HEK293T (cell line): Measurements from ENCODE around the gene ANGPTL2.

Source experiments
- CTCF ChIA-PET: fragments of 350-600 bp; formaldehyde crosslinking; extraction: SDS; loops from one replicate; lab custom pipeline; 2021; ENCODE audit warnings: antibody characterized with exemption, inconsistent platforms; lab: Yijun Ruan, JAX
- POLR2A ChIA-PET: fragments of 350-600 bp; formaldehyde crosslinking; extraction: SDS; loops from one replicate; lab custom pipeline; 2020; ENCODE audit warnings: antibody characterized with exemption, inconsistent platforms; lab: Yijun Ruan, JAX
- DNase-seq: peaks from one replicate; pipeline ENCODE4 v3.0.0; 2012; ENCODE audit warnings: mixed read lengths; ENCODE audit errors: extremely low spot score
- ARNT ChIP-seq: fragments of 450-650 bp; IDR thresholded peaks from 2 replicates; pipeline ENCODE4 v1.6.1; 2017; ENCODE audit warnings: mild to moderate bottlenecking
- BHLHE40 ChIP-seq: fragments of 450-650 bp; IDR thresholded peaks from 2 replicates; pipeline ENCODE4 v1.6.1; 2016; ENCODE audit warnings: mild to moderate bottlenecking, moderate library complexity, borderline replicate concordance
- CTBP1 ChIP-seq: fragments of 450-650 bp; IDR thresholded peaks from 2 replicates; pipeline ENCODE4 v1.6.1; 2016; ENCODE audit warnings: borderline replicate concordance
- ELF4 ChIP-seq: fragments of 450-650 bp; IDR thresholded peaks from 2 replicates; pipeline ENCODE4 v1.6.1; 2017; ENCODE audit warnings: antibody characterized with exemption
- FOXA1 ChIP-seq: fragments of 450-650 bp; IDR thresholded peaks from 2 replicates; pipeline ENCODE4 v1.6.1; 2016; ENCODE audit warnings: mild to moderate bottlenecking
- FOXK2 ChIP-seq: fragments of 450-650 bp; IDR thresholded peaks from 2 replicates; pipeline ENCODE4 v1.6.1; 2016; ENCODE audit warnings: mild to moderate bottlenecking
- FOXM1 ChIP-seq: fragments of 450-650 bp; IDR thresholded peaks from 2 replicates; pipeline ENCODE4 v1.6.1; 2017; ENCODE audit warnings: mild to moderate bottlenecking, borderline replicate concordance
- HDGF ChIP-seq: fragments of 450-650 bp; IDR thresholded peaks from 2 replicates; pipeline ENCODE4 v1.6.1; 2017; ENCODE audit warnings: antibody characterized with exemption, borderline replicate concordance
- L3MBTL2 ChIP-seq: fragments of 450-650 bp; conservative IDR thresholded peaks from 2 replicates; pipeline ENCODE4 v1.6.1; 2016; ENCODE audit warnings: mild to moderate bottlenecking
- LEF1 ChIP-seq: fragments of 450-650 bp; IDR thresholded peaks from 2 replicates; pipeline ENCODE4 v1.6.1; 2017; ENCODE audit warnings: mild to moderate bottlenecking, borderline replicate concordance
- NFRKB ChIP-seq: fragments of 450-650 bp; IDR thresholded peaks from 2 replicates; pipeline ENCODE4 v1.6.1; 2016; ENCODE audit warnings: mild to moderate bottlenecking, moderate library complexity
- PKNOX1 ChIP-seq: fragments of 450-650 bp; IDR thresholded peaks from 2 replicates; pipeline ENCODE4 v1.6.1; 2016
- SP1 ChIP-seq: fragments of 450-650 bp; IDR thresholded peaks from 2 replicates; pipeline ENCODE4 v1.6.1; 2017
- SUZ12 ChIP-seq: fragments of 450-650 bp; IDR thresholded peaks from 2 replicates; pipeline ENCODE4 v1.6.1; 2016; ENCODE audit warnings: mild to moderate bottlenecking
- TARDBP ChIP-seq: fragments of 450-650 bp; IDR thresholded peaks from 2 replicates; pipeline ENCODE4 v1.6.1; 2016
- ZNF384 ChIP-seq: fragments of 450-650 bp; IDR thresholded peaks from 2 replicates; pipeline ENCODE4 v1.6.1; 2016

ANGPTL2 gene

DNA sequence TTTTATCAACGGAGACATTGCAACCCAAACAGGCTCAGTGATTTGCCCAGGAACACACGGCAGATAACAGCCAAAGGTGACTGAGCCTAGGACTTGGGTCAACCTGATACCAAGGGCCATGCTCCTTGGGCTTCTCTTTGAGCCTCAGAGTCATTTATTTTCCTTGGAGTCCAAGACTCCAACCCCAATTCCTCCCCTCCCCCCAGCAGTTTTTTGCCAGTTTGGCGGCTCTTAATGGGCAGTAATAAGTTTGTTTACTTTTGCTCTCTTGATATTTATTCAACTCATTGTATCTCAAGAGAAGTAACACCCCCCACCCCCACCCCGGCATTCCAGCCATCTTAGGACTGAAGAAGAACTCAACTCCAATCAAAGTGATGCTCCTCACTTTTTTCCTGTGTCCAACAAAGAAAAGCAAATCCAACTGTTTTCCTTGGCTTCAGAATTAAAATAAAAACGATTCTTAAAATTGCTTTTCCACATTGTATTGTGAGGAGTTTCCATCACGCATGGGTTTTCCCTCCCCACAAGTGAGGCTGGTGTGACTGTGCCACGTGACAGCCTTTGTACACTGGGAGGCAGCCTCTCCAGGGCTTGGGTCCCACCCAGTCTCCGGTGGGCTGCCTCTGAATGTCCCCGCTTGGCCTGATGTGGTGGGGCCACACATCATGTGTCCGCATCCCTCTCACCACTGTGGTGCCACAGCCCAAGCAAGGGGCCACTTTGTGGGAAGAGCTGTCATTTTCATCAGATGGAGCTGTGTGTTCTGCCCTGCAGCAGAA is 9.1 kb downstream of the ANGPTL2 start:
- DNase-seq, result no peak
- ChIA-PET CTCF (no interaction called here), POLR2A (no interaction called here)
- no peak for TF ChIP-seq FOXM1
- TF ChIP-seq NFRKB, result no peak
- no peak for TF ChIP-seq L3MBTL2
- TF ChIP-seq ZNF384, result no peak
- TF ChIP-seq SP1, result no peak
- TF ChIP-seq CTBP1, result no peak
- TF ChIP-seq ARNT, result no peak
- TF ChIP-seq TARDBP, result no peak
- TF ChIP-seq FOXA1, result no peak
- TF ChIP-seq SUZ12, result no peak
- no peak for TF ChIP-seq PKNOX1
- no peak for TF ChIP-seq ELF4
- TF ChIP-seq BHLHE40, result no peak
- no peak for TF ChIP-seq LEF1
- TF ChIP-seq FOXK2, result no peak
- TF ChIP-seq HDGF, result no peak

- TF ChIP-seq ZNF384 (no peak), BHLHE40 (no peak), PKNOX1 (no peak), HDGF (no peak), TARDBP (no peak), FOXM1 (no peak), ELF4 (no peak), CTBP1 (no peak), ARNT (no peak), FOXA1 (no peak), LEF1 (no peak), L3MBTL2 (no peak), NFRKB (no peak), FOXK2 (no peak), SP1 (no peak), SUZ12 (no peak)
- CTCF ChIA-PET, result no interaction called here
- no peak for DNase-seq
- POLR2A ChIA-PET, result no interaction called here
These were observed 9.7 kb downstream of the ANGPTL2 start for GRCh38 chr9:127112735-127113161.

GRCh38 chr9:127112056-127112455 is 10.4 kb downstream of the ANGPTL2 start:
- TF ChIP-seq PKNOX1 (no peak), ARNT (no peak), FOXA1 (no peak), NFRKB (no peak), FOXK2 (no peak), HDGF (no peak), SUZ12 (no peak), FOXM1 (no peak), TARDBP (no peak), LEF1 (no peak), ELF4 (no peak), ZNF384 (no peak), SP1 (no peak)
- DNase-seq, result peak; percentile 19
- POLR2A ChIA-PET, result no interaction called here
- CTCF ChIA-PET, result no interaction called here

GRCh38 chr9:127109212-127109711 is 13.2 kb downstream of the ANGPTL2 start:
- no peak for TF ChIP-seq FOXM1
- TF ChIP-seq TARDBP, result no peak
- TF ChIP-seq ZNF384, result no peak
- no peak for TF ChIP-seq NFRKB
- TF ChIP-seq LEF1, result no peak
- no peak for TF ChIP-seq FOXA1
- no peak for TF ChIP-seq PKNOX1
- no peak for TF ChIP-seq BHLHE40
- no peak for TF ChIP-seq SUZ12
- TF ChIP-seq SP1, result no peak
- no peak for TF ChIP-seq ELF4
- no peak for TF ChIP-seq ARNT
- DNase-seq, result no peak
- CTCF ChIA-PET, result no interaction called here
- POLR2A ChIA-PET, result no interaction called here
